Activated CD4-positive, alpha-beta memory T cell treated with anti-CD3 and anti-CD28 coated beads, Interleukin-2, amount 10 ng/mL, durations not matched to agents 7 days and 5 days (primary cell): ENCODE measurements around the gene NUP93. TPM values are rescaled to one million over a fixed set of nuclear protein-coding genes. Genes with fewer than 3 reads are reported as not detected.

Source experiments
- CTCF ChIA-PET: fragments of 350-600 bp; sonication (Branson Sonifier 250); formaldehyde crosslinking; loops from one replicate; lab custom pipeline; 2021; ENCODE audit warnings: antibody characterized with exemption, inconsistent platforms; lab: Charles Lee
- POLR2A ChIA-PET: fragments of 350-600 bp; sonication (Branson Sonifier 250); formaldehyde crosslinking; loops from one replicate; lab custom pipeline; 2021; ENCODE audit warnings: antibody characterized with exemption; lab: Charles Lee
- DNase-seq: peaks from one replicate; pipeline ENCODE4 v3.0.0-alpha.2; 2020
- H3K27ac Mint-ChIP-seq: one replicate; pipeline ENCODE4 v1.8.0; 2021; ENCODE audit warnings: mild to moderate bottlenecking, mixed read lengths
- H3K27me3 Mint-ChIP-seq: one replicate; pipeline ENCODE4 v1.8.0; 2021; ENCODE audit warnings: mixed read lengths
- H3K36me3 Mint-ChIP-seq: one replicate; pipeline ENCODE4 v1.8.0; 2021; ENCODE audit warnings: low read depth, mixed read lengths
- H3K4me1 Mint-ChIP-seq: one replicate; pipeline ENCODE4 v1.8.0; 2021; ENCODE audit warnings: mixed read lengths
- H3K4me3 Mint-ChIP-seq: one replicate; pipeline ENCODE4 v1.8.0; 2021; ENCODE audit warnings: mild to moderate bottlenecking, mixed read lengths
- H3K9me3 Mint-ChIP-seq: one replicate; pipeline ENCODE4 v1.8.0; 2021; ENCODE audit warnings: mixed read lengths
- total RNA-seq, 2 experiments: library from RNA; stranded (reverse); gene quantifications; one replicate each; pipeline ENCODE4 v1.2.3, GENCODE V29; 2021

The NUP93 gene
- 10 to 100 TPM; 66.4 to 70.1 TPM for total RNA-seq

GRCh38 chr16:56729735-56730662 is at the start of gene NUP93:
NUP93 (plus strand) TSS chr16:56730129; CDS start chr16:56748248, 18,119 bp downstream.
- H3K27ac Mint-ChIP-seq: peak within 1 kb of the TSS; percentile 51
- ChIA-PET CTCF (interaction anchor here (0.7 to 1.8 kb wide), 5 partner anchors 9 to 124 kb away, joined by 3 to 6 read pairs (median 3); no protein-coding TSS in a partner anchor), POLR2A (interaction anchor here (0.7 to 1.5 kb wide), 8 partner anchors 9 to 221 kb away, joined by 3 to 4 read pairs (median 3); partner anchors contain the start of gene MT1X)
- H3K36me3 Mint-ChIP-seq: no peaks in the 10 kb centered on the region
- H3K4me3 Mint-ChIP-seq: no peak within 1 kb of the TSS
- H3K4me1 Mint-ChIP-seq: peaks cover 10% of the 10 kb centered on the region
- peak; percentile 93 for DNase-seq
- no peaks in the 10 kb centered on the region for H3K9me3 Mint-ChIP-seq
- H3K27me3 Mint-ChIP-seq: peaks cover 2% of the 10 kb centered on the region

- peak; percentile 95 for DNase-seq
- Mint-ChIP-seq H3K4me1 (peaks cover 30% of the 10 kb centered on the region), H3K4me3 (peak within 1 kb of the TSS; percentile 89), H3K27ac (peak within 1 kb of the TSS; percentile 92), H3K36me3 (peaks cover 9% of the 10 kb centered on the region), H3K27me3 (no peaks in the 10 kb centered on the region), H3K9me3 (no peaks in the 10 kb centered on the region)
- CTCF ChIA-PET: interaction anchor here (0.6 to 5.0 kb wide), 7 partner anchors 14 to 403 kb away, joined by 3 to 30 read pairs (median 4); no protein-coding TSS in a partner anchor
- POLR2A ChIA-PET: interaction anchor here (0.7 to 2.5 kb wide), 32 partner anchors 8 to 249 kb away, joined by 3 to 29 read pairs (median 5); partner anchors contain the start of genes MT1E, MT1G, MT1H and MT2A
These were observed 47.8 kb upstream of the NUP93 start, which contains the start of gene MT1X for GRCh38 chr16:56681939-56682702. MT1X (plus strand) TSS chr16:56682470; CDS start chr16:56682541, 71 bp downstream.

GRCh38 chr16:56682703-56683397 is 47.1 kb upstream of the NUP93 start:
- Mint-ChIP-seq H3K9me3 (no peaks in the 10 kb centered on the region), H3K27ac (peak overlapping the region; percentile 44), H3K4me1 (peaks cover 30% of the 10 kb centered on the region), H3K36me3 (peaks cover 9% of the 10 kb centered on the region), H3K27me3 (no peaks in the 10 kb centered on the region), H3K4me3 (peak overlapping the region; percentile 89)
- DNase-seq: no peak
- ChIA-PET CTCF (interaction anchor here (0.6 to 5.0 kb wide), 7 partner anchors 13 to 404 kb away, joined by 3 to 30 read pairs (median 4); no protein-coding TSS in a partner anchor), POLR2A (interaction anchor here (0.7 to 2.5 kb wide), 32 partner anchors 9 to 248 kb away, joined by 3 to 29 read pairs (median 5); partner anchors contain the start of genes MT1E, MT1G, MT1H and MT2A)

GRCh38 chr16:56683424-56684172 is 46.3 kb upstream of the NUP93 start:
- Mint-ChIP-seq H3K4me3 (peak overlapping the region; percentile 89), H3K27ac (no peak overlapping the region), H3K9me3 (no peaks in the 10 kb centered on the region), H3K36me3 (peaks cover 9% of the 10 kb centered on the region), H3K4me1 (peaks cover 30% of the 10 kb centered on the region), H3K27me3 (peaks cover 2% of the 10 kb centered on the region)
- ChIA-PET POLR2A (interaction anchor here (0.8 to 2.5 kb wide), 28 partner anchors 10 to 248 kb away, joined by 3 to 29 read pairs (median 6); partner anchors contain the start of genes MT1E, MT1G, MT1H and MT2A), CTCF (interaction anchor here (1.3 to 5.0 kb wide), 4 partner anchors 12 to 74 kb away, joined by 3 to 30 read pairs (median 6); no protein-coding TSS in a partner anchor)
- DNase-seq: no peak

GRCh38 chr16:56684256-56684925 is 45.5 kb upstream of the NUP93 start:
- Mint-ChIP-seq H3K9me3 (no peaks in the 10 kb centered on the region), H3K27me3 (peaks cover 4% of the 10 kb centered on the region), H3K4me1 (peaks cover 30% of the 10 kb centered on the region), H3K4me3 (peak overlapping the region; percentile 44), H3K36me3 (peaks cover 9% of the 10 kb centered on the region), H3K27ac (no peak overlapping the region)
- ChIA-PET CTCF (interaction anchor here (5.0 kb wide), 1 partner anchor 17 kb away, joined by 30 read pairs; no protein-coding TSS in a partner anchor), POLR2A (interaction anchor here (0.8 to 1.0 kb wide), 2 partner anchors 11 to 233 kb away, joined by 3 read pairs; partner anchors contain the start of genes NUDT21 and OGFOD1)
- DNase-seq: no peak

- Mint-ChIP-seq H3K36me3 (peaks cover 9% of the 10 kb centered on the region), H3K4me3 (no peak overlapping the region), H3K27me3 (peaks cover 8% of the 10 kb centered on the region), H3K9me3 (no peaks in the 10 kb centered on the region), H3K4me1 (peaks cover 25% of the 10 kb centered on the region), H3K27ac (no peak overlapping the region)
- DNase-seq: no peak
- ChIA-PET CTCF (interaction anchor here (0.8 to 5.0 kb wide), 2 partner anchors 12 to 17 kb away, joined by 3 to 30 read pairs; no protein-coding TSS in a partner anchor), POLR2A (no interaction called here)
These were observed 44.9 kb upstream of the NUP93 start for GRCh38 chr16:56684926-56685590.

GRCh38 chr16:56686758-56687157 is 43.2 kb upstream of the NUP93 start:
- DNase-seq: no peak
- no peak overlapping the region for H3K27ac Mint-ChIP-seq
- ChIA-PET POLR2A (interaction anchor here (0.6 kb wide), 1 partner anchor 15 kb away, joined by 3 read pairs; no protein-coding TSS in a partner anchor), CTCF (interaction anchor here (0.8 kb wide), 1 partner anchor 42 kb away, joined by 3 read pairs; no protein-coding TSS in a partner anchor)
- peaks cover 12% of the 10 kb centered on the region for H3K27me3 Mint-ChIP-seq
- no peaks in the 10 kb centered on the region for H3K9me3 Mint-ChIP-seq
- H3K4me3 Mint-ChIP-seq: no peak overlapping the region
- H3K36me3 Mint-ChIP-seq: peaks cover 9% of the 10 kb centered on the region
- H3K4me1 Mint-ChIP-seq: peaks cover 15% of the 10 kb centered on the region

- H3K27ac Mint-ChIP-seq: no peak overlapping the region
- POLR2A ChIA-PET: no interaction called here
- H3K4me1 Mint-ChIP-seq: peaks cover 4% of the 10 kb centered on the region
- no peak for DNase-seq
- no peaks in the 10 kb centered on the region for H3K9me3 Mint-ChIP-seq
- CTCF ChIA-PET: interaction anchor here (2.1 kb wide), 1 partner anchor 13 kb away, joined by 6 read pairs; no protein-coding TSS in a partner anchor
- no peak overlapping the region for H3K4me3 Mint-ChIP-seq
- H3K36me3 Mint-ChIP-seq: peaks cover 9% of the 10 kb centered on the region
- peaks cover 12% of the 10 kb centered on the region for H3K27me3 Mint-ChIP-seq
These were observed 41.2 kb upstream of the NUP93 start for GRCh38 chr16:56688762-56689161.

- Mint-ChIP-seq H3K27ac (no peak overlapping the region), H3K36me3 (peaks cover 7% of the 10 kb centered on the region), H3K4me1 (no peaks in the 10 kb centered on the region), H3K4me3 (no peak overlapping the region), H3K27me3 (peaks cover 12% of the 10 kb centered on the region), H3K9me3 (no peaks in the 10 kb centered on the region)
- no peak for DNase-seq
- ChIA-PET POLR2A (no interaction called here), CTCF (interaction anchor here (1.0 to 2.1 kb wide), 2 partner anchors 13 kb away, joined by 3 to 6 read pairs; no protein-coding TSS in a partner anchor)
These were observed 40.8 kb upstream of the NUP93 start for GRCh38 chr16:56689171-56689570.

GRCh38 chr16:56690420-56691122 is 39.4 kb upstream of the NUP93 start:
- Mint-ChIP-seq H3K27ac (no peak overlapping the region), H3K9me3 (no peaks in the 10 kb centered on the region), H3K4me3 (no peak overlapping the region), H3K4me1 (no peaks in the 10 kb centered on the region), H3K36me3 (peaks cover 4% of the 10 kb centered on the region), H3K27me3 (peaks cover 12% of the 10 kb centered on the region)
- CTCF ChIA-PET: interaction anchor here (1.0 to 2.1 kb wide), 2 partner anchors 12 to 15 kb away, joined by 3 to 6 read pairs; no protein-coding TSS in a partner anchor
- POLR2A ChIA-PET: no interaction called here
- no peak for DNase-seq
